Mesendoderm (in vitro differentiated cells): ENCODE data around the gene SCN7A.

ENCODE experiments used
- DNase-seq: peaks from one replicate; pipeline ENCODE4 v3.0.0; 2013
- H2AK5ac ChIP-seq: 2 replicates; pipeline ENCODE4 v1.6.1; 2013; ENCODE audit warnings: low read length, inconsistent platforms
- H2BK120ac ChIP-seq: 2 replicates; pipeline ENCODE4 v1.6.1; 2013; ENCODE audit warnings: low read depth, mild to moderate bottlenecking, low read length, moderate library complexity, mixed read lengths
- H2BK15ac ChIP-seq: replicated peaks from 2 replicates; pipeline ENCODE4 v1.6.1; 2013; ENCODE audit warnings: low read depth, mild to moderate bottlenecking, moderate library complexity
- H2BK5ac ChIP-seq: 2 replicates; pipeline ENCODE4 v1.6.1; 2013; ENCODE audit warnings: low read length, inconsistent platforms
- H3K18ac ChIP-seq: 2 replicates; pipeline ENCODE4 v1.6.1; 2013; ENCODE audit warnings: mild to moderate bottlenecking, low read length, mixed read lengths
- H3K23ac ChIP-seq: one replicate; pipeline ENCODE4 v1.6.1; 2013; ENCODE audit warnings: low read length
- H3K27ac ChIP-seq: 2 replicates; pipeline ENCODE4 v1.5.1; 2013; ENCODE audit warnings: low read depth, mild to moderate bottlenecking, inconsistent platforms, low read length, moderate library complexity
- H3K27me3 ChIP-seq: 2 replicates; pipeline ENCODE4 v1.6.1; 2013; ENCODE audit warnings: low read length, control low read depth, mild to moderate bottlenecking, inconsistent platforms; ENCODE audit not compliant: insufficient read depth, poor library complexity
- H3K36me3 ChIP-seq: 2 replicates; pipeline ENCODE4 v1.6.1; 2013; ENCODE audit warnings: low read length, inconsistent platforms; ENCODE audit not compliant: control insufficient read depth, insufficient read depth
- H3K4ac ChIP-seq: one replicate; pipeline ENCODE4 v1.6.1; 2013; ENCODE audit warnings: low read depth, mild to moderate bottlenecking, low read length, moderate library complexity
- H3K4me1 ChIP-seq: 2 replicates; pipeline ENCODE4 v1.6.1; 2013; ENCODE audit warnings: low read depth, low read length, inconsistent platforms; ENCODE audit not compliant: control insufficient read depth
- H3K4me2 ChIP-seq: 2 replicates; pipeline ENCODE4 v1.6.1; 2013; ENCODE audit warnings: low read length
- H3K4me3 ChIP-seq: 2 replicates; pipeline ENCODE4 v1.5.1; 2013; ENCODE audit warnings: mild to moderate bottlenecking, low read length
- H3K56ac ChIP-seq: one replicate; pipeline ENCODE4 v1.6.1; 2013; ENCODE audit warnings: low read length
- H3K79me1 ChIP-seq: 2 replicates; pipeline ENCODE4 v1.6.1; 2013; ENCODE audit warnings: low read length, inconsistent platforms
- H3K79me2 ChIP-seq: 2 replicates; pipeline ENCODE4 v1.6.1; 2013; ENCODE audit warnings: mild to moderate bottlenecking, low read length; ENCODE audit not compliant: control insufficient read depth, insufficient read depth
- H3K9ac ChIP-seq: 2 replicates; pipeline ENCODE4 v1.6.1; 2013; ENCODE audit warnings: low read length, inconsistent platforms
- H4K5ac ChIP-seq: one replicate; pipeline ENCODE4 v1.6.1; 2013; ENCODE audit warnings: low read length
- H4K8ac ChIP-seq: one replicate; pipeline ENCODE4 v1.6.1; 2013; ENCODE audit warnings: low read depth, mild to moderate bottlenecking, control low read depth, low read length, moderate library complexity
- WGBS: extraction: QIAGEN DNeasy Blood & Tissue Kit; methylation state at CpG from one replicate; pipeline ENCODE4 v1.1.7; 2013; ENCODE audit warnings: low lambda C conversion rate, missing lambda C conversion rate; ENCODE audit not compliant: insufficient coverage; ENCODE audit errors: extremely low coverage; 5-methylcytosine and 5-hydroxymethylcytosine counted together

SCN7A gene

DNA sequence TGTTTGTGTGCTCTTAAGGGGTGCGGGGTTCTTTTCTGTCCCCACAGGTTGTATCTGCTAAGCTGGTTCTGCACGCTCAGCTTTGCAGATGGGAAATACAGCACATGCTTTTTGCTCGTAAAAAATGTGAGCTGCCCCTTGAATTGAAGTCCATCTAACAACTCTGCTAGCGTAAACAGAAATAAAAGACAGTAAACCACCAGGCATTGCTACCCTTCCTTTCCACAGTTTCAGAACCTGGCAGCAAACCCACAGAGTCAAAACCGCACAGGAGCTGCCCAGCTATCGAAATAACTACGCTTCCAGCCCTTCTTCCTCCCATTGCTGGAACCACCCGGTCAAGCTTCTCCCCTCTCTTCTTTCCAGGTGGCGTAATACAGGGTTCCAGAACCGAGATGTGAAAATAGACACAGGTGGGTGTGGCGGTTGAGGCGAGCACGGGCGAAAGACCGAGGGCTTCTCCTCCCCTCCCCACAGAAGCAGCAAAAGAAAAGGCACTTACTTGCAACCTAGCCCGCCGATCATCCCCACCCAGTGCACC, 118.8 kb downstream of the SCN7A start:
- Histone ChIP-seq H3K79me1 (no peaks in the 10 kb centered on the region), H4K5ac (no peak overlapping the region), H2BK120ac (no peak overlapping the region), H3K4me3 (peak overlapping the region; percentile 28), H3K4ac (no peak overlapping the region), H3K9ac (no peak overlapping the region), H3K27me3 (no peaks in the 10 kb centered on the region), H2AK5ac (no peak overlapping the region), H3K56ac (no peak overlapping the region), H2BK15ac (no peak overlapping the region), H3K27ac (no peak overlapping the region), H3K36me3 (no peaks in the 10 kb centered on the region), H3K4me1 (peaks cover 3% of the 10 kb centered on the region), H3K18ac (no peak overlapping the region), H4K8ac (no peak overlapping the region), H3K23ac (no peak overlapping the region), H3K4me2 (peak overlapping the region; percentile 66), H2BK5ac (no peak overlapping the region), H3K79me2 (no peaks in the 10 kb centered on the region)
- WGBS = no CpG with 5 or more reads among the region's 17 CpGs
- no peak for DNase-seq

DNA sequence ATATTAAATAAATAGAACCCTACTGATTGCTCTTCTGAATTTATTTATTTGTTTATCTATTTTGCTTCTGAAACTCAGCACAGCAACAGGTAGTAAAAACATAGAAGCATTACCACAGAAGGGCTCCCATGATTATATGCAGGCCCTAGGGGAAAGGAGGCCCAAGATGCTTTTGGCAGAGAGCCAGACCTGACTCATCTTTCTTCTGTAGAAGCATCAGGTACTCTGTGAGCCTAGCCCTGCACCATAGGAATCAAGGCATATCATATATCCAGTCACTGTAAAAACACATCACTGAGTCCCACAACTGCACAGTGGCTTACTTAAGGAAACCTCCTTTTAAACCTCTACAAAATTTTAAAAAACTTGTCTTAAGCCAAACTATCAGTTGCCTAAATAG, 120.1 kb downstream of the SCN7A start:
- Histone ChIP-seq H3K79me2 (no peaks in the 10 kb centered on the region), H2BK120ac (no peak overlapping the region), H2AK5ac (no peak overlapping the region), H3K79me1 (no peaks in the 10 kb centered on the region), H3K4me1 (peaks cover 3% of the 10 kb centered on the region), H3K27ac (no peak overlapping the region), H3K23ac (no peak overlapping the region), H3K27me3 (no peaks in the 10 kb centered on the region), H3K18ac (no peak overlapping the region), H3K4me3 (no peak overlapping the region), H2BK15ac (no peak overlapping the region), H4K8ac (no peak overlapping the region), H3K4me2 (no peak overlapping the region), H4K5ac (no peak overlapping the region), H3K9ac (no peak overlapping the region), H3K4ac (no peak overlapping the region), H3K36me3 (no peaks in the 10 kb centered on the region), H2BK5ac (no peak overlapping the region), H3K56ac (no peak overlapping the region)
- peak; percentile 27 for DNase-seq

GRCh38 chr2:166373539-166373938, 120.5 kb downstream of the SCN7A start:
- H3K4ac ChIP-seq = no peak overlapping the region
- no peak overlapping the region for H3K18ac ChIP-seq
- no peak overlapping the region for H4K8ac ChIP-seq
- DNase-seq = no peak
- no peak overlapping the region for H3K4me2 ChIP-seq
- H2BK120ac ChIP-seq = no peak overlapping the region
- no peak overlapping the region for H2BK15ac ChIP-seq
- H4K5ac ChIP-seq = no peak overlapping the region
- no peak overlapping the region for H2AK5ac ChIP-seq
- H3K27ac ChIP-seq = no peak overlapping the region
- no peak overlapping the region for H3K23ac ChIP-seq
- H3K27me3 ChIP-seq = no peaks in the 10 kb centered on the region
- no peak overlapping the region for H2BK5ac ChIP-seq
- no peaks in the 10 kb centered on the region for H3K79me2 ChIP-seq
- no peak overlapping the region for H3K56ac ChIP-seq
- H3K4me1 ChIP-seq = peaks cover 3% of the 10 kb centered on the region
- H3K79me1 ChIP-seq = no peaks in the 10 kb centered on the region
- H3K4me3 ChIP-seq = no peak overlapping the region
- H3K9ac ChIP-seq = no peak overlapping the region
- H3K36me3 ChIP-seq = no peaks in the 10 kb centered on the region

DNA sequence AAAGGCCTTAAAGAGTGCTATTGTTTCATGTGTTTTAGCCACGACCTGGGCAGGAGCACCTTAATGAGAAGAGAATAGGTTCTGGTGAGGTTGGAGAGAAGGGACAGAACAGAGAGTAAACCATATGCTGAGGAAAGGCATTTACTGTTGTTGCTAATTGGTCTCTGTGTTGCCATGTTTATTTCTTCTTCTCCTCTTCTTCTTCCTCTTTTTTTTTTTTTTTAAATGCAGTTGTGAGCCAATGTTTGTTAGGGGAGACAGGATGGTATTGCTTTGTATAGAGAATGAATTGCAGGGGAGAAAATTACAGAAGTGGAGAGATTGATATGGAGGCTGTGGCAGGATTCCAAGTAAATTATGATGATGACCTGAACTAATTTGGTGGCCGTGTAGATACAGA, 120.9 kb downstream of the SCN7A start:
- Histone ChIP-seq H3K27ac (no peak overlapping the region), H3K79me1 (no peaks in the 10 kb centered on the region), H3K36me3 (no peaks in the 10 kb centered on the region), H3K18ac (no peak overlapping the region), H3K56ac (no peak overlapping the region), H3K79me2 (no peaks in the 10 kb centered on the region), H3K4me2 (no peak overlapping the region), H2BK120ac (no peak overlapping the region), H3K4ac (no peak overlapping the region), H2BK5ac (no peak overlapping the region), H3K23ac (no peak overlapping the region), H3K9ac (no peak overlapping the region), H4K5ac (no peak overlapping the region), H3K4me3 (no peak overlapping the region), H3K4me1 (peaks cover 3% of the 10 kb centered on the region), H2BK15ac (no peak overlapping the region), H2AK5ac (no peak overlapping the region), H3K27me3 (no peaks in the 10 kb centered on the region), H4K8ac (no peak overlapping the region)
- DNase-seq = peak; percentile 15
- WGBS = 100% methylated on average over 1 of the region's 2 CpGs

DNA sequence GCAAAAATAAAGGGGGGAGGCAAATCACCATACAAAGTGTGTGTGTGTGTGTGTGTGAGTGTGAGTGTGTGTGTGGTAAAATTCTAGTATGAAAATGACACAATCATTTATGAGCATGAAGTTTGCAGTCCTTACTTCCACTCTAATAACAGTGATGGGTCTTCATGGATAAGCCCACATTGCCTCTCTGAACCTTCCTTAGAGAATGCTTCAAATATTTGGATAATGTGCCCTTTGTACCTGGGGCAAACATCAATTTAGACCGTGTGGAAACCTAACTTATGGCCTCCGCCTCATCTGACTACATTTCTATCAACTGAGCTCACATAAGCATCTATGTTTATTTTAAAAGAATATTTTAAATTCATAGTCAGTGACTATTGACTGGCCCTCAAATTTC, 122.0 kb downstream of the SCN7A start:
- Histone ChIP-seq H4K5ac (no peak overlapping the region), H2BK120ac (no peak overlapping the region), H3K4me2 (no peak overlapping the region), H2BK5ac (no peak overlapping the region), H3K18ac (no peak overlapping the region), H3K36me3 (no peaks in the 10 kb centered on the region), H3K56ac (no peak overlapping the region), H3K4ac (no peak overlapping the region), H3K79me1 (no peaks in the 10 kb centered on the region), H3K23ac (no peak overlapping the region), H3K27me3 (no peaks in the 10 kb centered on the region), H2AK5ac (no peak overlapping the region), H3K4me1 (peaks cover 3% of the 10 kb centered on the region), H3K79me2 (no peaks in the 10 kb centered on the region), H2BK15ac (no peak overlapping the region), H3K27ac (no peak overlapping the region), H3K9ac (no peak overlapping the region), H4K8ac (no peak overlapping the region), H3K4me3 (no peak overlapping the region)
- no peak for DNase-seq
- no CpG with 5 or more reads among the region's 2 CpGs for WGBS

DNA sequence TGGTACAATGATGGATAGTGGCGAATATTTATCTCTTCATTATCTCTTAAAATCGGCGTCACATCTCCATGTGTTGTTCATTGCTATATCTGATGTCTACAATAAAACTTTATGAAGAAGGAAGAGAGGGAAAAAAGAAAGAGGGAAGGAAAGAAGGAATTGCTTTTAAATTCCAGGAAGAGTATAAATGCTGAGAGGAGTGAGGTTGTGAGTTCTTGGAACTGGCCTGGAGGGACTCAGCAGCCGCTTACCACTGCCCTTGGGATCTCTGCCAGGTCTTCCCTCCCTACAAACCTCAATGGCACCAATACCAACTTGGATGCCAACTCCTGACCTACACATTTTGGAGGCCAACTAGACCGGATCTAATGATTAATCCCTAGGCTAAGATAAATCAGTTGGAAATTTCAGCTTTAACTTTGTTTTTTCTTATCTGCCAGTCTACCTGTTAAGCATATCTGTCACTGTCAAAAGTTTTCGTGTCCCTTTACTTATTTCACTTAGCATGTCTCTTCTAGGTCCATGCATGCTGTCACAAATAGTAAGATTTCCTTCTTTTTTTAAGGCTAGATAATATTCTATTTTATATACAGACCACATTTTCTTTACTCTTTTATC, 128.1 kb downstream of the SCN7A start:
- Histone ChIP-seq H4K8ac (no peak overlapping the region), H3K4me1 (no peaks in the 10 kb centered on the region), H3K4ac (no peak overlapping the region), H2BK15ac (no peak overlapping the region), H2BK5ac (no peak overlapping the region), H3K23ac (no peak overlapping the region), H3K18ac (no peak overlapping the region), H3K27ac (no peak overlapping the region), H2BK120ac (no peak overlapping the region), H2AK5ac (no peak overlapping the region), H3K9ac (no peak overlapping the region), H3K79me1 (no peaks in the 10 kb centered on the region), H3K4me3 (no peak overlapping the region), H3K56ac (no peak overlapping the region), H3K79me2 (no peaks in the 10 kb centered on the region), H3K36me3 (no peaks in the 10 kb centered on the region), H4K5ac (no peak overlapping the region), H3K4me2 (no peak overlapping the region), H3K27me3 (no peaks in the 10 kb centered on the region)
- DNase-seq = no peak
- WGBS = no CpG with 5 or more reads among the region's 6 CpGs
